Panc1 (cell line): ENCODE results near the gene NTNG1. TPM values are rescaled to one million over a fixed set of nuclear protein-coding genes. Genes with fewer than 3 reads are reported as not detected.

Experiments
- total RNA-seq: library from RNA; stranded (reverse); gene quantifications from one replicate; pipeline ENCODE4 v1.2.1, GENCODE V29; 2021; ENCODE audit not compliant: unreplicated experiment

Gene NTNG1
- total RNA-seq, 1 experiment from 2014 or later = 0.13 TPM

Other genes with a start within 250 kb of the NTNG1 start
- 11.5 TPM for gene PRMT6, start 84.4 kb upstream of the NTNG1 start, total RNA-seq